ENCODE results near the gene FANCL.
"Not testable (repeated sequence)": the region's sequence is repeated elsewhere in the genome, so short reads cannot be mapped to it uniquely, and the experiment has no call there.

Gene FANCL

GRCh38 chr2:58235984-58236383, 5.1 kb downstream of the FANCL start:
- TF ChIP-seq CTCF (IDR thresholded peaks at IDR 0.05; ENCODE audit: low read depth, low read length): no peak
- Histone ChIP-seq H3K4me3 (ENCODE audit: low read depth, low read length) (no peak overlapping the region), H3K4me1 (no peaks in the 10 kb centered on the region)

GRCh38 chr2:58235170-58235569, 6.0 kb downstream of the FANCL start:
- DNase-seq: no peak
- no peaks in the 10 kb centered on the region for H3K4me1 ChIP-seq
- no peaks in the 10 kb centered on the region for H3K27me3 ChIP-seq
- H3K36me3 ChIP-seq: no peaks in the 10 kb centered on the region
- TF ChIP-seq CTCF (IDR thresholded peaks at IDR 0.05; ENCODE audit: low read depth, low read length): no peak
- H3K9me3 ChIP-seq: no peaks in the 10 kb centered on the region
- no peak overlapping the region for H3K4me3 ChIP-seq (ENCODE audit: low read depth, low read length)

More at GRCh38 chr2:58235984-58236383, 5.1 kb downstream of the FANCL start:
- Histone ChIP-seq H3K36me3 (no peaks in the 10 kb centered on the region), H3K27me3 (no peaks in the 10 kb centered on the region), H3K9me3 (no peaks in the 10 kb centered on the region)
- no peak for DNase-seq

GRCh38 chr2:58228299-58228698, 12.8 kb downstream of the FANCL start:
- H3K4me3 ChIP-seq (ENCODE audit: low read depth, low read length): no peak overlapping the region
- no peaks in the 10 kb centered on the region for H3K4me1 ChIP-seq
- H3K27me3 ChIP-seq: no peaks in the 10 kb centered on the region
- no peaks in the 10 kb centered on the region for H3K36me3 ChIP-seq
- no peak for TF ChIP-seq CTCF (IDR thresholded peaks at IDR 0.05; ENCODE audit: low read depth, low read length)
- no peaks in the 10 kb centered on the region for H3K9me3 ChIP-seq
- no peak for DNase-seq

GRCh38 chr2:58227171-58227917, 13.8 kb downstream of the FANCL start:
- H3K4me1 ChIP-seq: no peaks in the 10 kb centered on the region
- no peak for DNase-seq
- no peak for TF ChIP-seq CTCF (IDR thresholded peaks at IDR 0.05; ENCODE audit: low read depth, low read length)
- no peaks in the 10 kb centered on the region for H3K27me3 ChIP-seq
- no peaks in the 10 kb centered on the region for H3K36me3 ChIP-seq
- no peak overlapping the region for H3K4me3 ChIP-seq (ENCODE audit: low read depth, low read length)
- H3K9me3 ChIP-seq: no peaks in the 10 kb centered on the region

GRCh38 chr2:58221909-58222308, 19.2 kb downstream of the FANCL start:
- no peaks in the 10 kb centered on the region for H3K36me3 ChIP-seq
- H3K27me3 ChIP-seq: no peaks in the 10 kb centered on the region
- DNase-seq: no peak
- H3K9me3 ChIP-seq: no peaks in the 10 kb centered on the region
- TF ChIP-seq CTCF (IDR thresholded peaks at IDR 0.05; ENCODE audit: low read depth, low read length): no peak
- H3K4me1 ChIP-seq: no peaks in the 10 kb centered on the region
- no peak overlapping the region for H3K4me3 ChIP-seq (ENCODE audit: low read depth, low read length)

- H3K27me3 ChIP-seq: no peaks in the 10 kb centered on the region
- DNase-seq: no peak
- no peak overlapping the region for H3K4me3 ChIP-seq (ENCODE audit: low read depth, low read length)
- no peaks in the 10 kb centered on the region for H3K9me3 ChIP-seq
- no peak for TF ChIP-seq CTCF (IDR thresholded peaks at IDR 0.05; ENCODE audit: low read depth, low read length)
- H3K36me3 ChIP-seq: no peaks in the 10 kb centered on the region
- H3K4me1 ChIP-seq: no peaks in the 10 kb centered on the region
Measured at GRCh38 chr2:58215429-58215828, 25.7 kb downstream of the FANCL start.

- not testable (repeated sequence) for H3K9me3 ChIP-seq; H3K27me3 ChIP-seq; H3K4me1 ChIP-seq; H3K4me3 ChIP-seq (ENCODE audit: low read depth, low read length); H3K36me3 ChIP-seq; DNase-seq
Measured at GRCh38 chr2:58210951-58211568, 30.1 kb downstream of the FANCL start.

Data from BE2C (cell line).